Stimulated activated CD4-positive, alpha-beta T cell treated with anti-CD3 and anti-CD28 coated beads, Interleukin-4, amount 100 ng/mL, for 48 hours (primary cell): Measurements from ENCODE around the gene DAP.

Source experiments
- DNase-seq, 2 donors: peaks; one replicate each; pipeline ENCODE4 v3.0.0-alpha.2; 2020; ENCODE audit warnings: low read depth in 2 of 2

Gene DAP

DNA sequence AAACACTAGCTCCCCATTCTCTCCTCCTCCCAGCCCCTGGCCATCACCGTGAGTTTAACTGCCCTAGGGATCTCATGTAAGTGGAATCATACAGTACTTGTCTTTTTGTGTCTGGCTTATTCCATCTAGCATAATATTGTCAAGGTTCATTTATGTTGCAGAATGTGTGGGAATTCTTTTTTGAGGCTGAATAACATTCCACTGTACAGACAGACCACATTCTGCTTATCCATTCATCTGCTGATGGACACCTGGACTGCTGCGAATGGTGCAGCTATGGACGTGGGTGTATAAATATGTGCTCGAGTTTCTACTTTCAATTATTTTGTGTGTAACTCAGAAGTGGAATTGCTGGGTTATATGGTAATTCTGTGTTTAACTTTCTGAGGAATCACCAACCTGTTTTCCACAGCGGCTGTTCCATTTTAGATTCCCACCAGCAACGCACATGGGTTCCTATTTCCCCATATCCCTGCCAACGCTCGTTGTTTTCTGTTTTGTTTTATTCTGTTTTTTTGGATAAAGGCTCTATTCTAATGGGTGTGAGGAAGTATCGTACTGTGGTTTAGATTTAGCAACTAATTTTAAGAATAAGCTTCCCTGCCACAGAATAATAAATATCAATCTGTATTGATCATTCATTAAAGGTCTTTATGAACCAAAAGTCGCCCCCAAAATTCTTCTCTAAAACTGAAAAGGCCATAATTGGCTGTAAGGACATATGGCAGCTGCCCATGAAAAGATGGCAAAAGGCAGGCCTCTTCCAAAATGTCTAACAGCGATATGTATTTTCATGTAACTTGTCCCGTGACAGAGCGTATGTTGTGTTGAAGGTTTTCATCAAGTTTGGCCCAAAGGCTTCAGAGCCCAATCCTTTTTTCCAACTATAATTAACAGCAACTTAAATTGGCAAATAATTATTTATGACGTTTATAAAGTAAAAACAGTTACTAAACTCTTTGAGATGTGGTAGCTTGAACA lies 70.3 kb downstream of the DAP start:
- no peak for DNase-seq

DNA sequence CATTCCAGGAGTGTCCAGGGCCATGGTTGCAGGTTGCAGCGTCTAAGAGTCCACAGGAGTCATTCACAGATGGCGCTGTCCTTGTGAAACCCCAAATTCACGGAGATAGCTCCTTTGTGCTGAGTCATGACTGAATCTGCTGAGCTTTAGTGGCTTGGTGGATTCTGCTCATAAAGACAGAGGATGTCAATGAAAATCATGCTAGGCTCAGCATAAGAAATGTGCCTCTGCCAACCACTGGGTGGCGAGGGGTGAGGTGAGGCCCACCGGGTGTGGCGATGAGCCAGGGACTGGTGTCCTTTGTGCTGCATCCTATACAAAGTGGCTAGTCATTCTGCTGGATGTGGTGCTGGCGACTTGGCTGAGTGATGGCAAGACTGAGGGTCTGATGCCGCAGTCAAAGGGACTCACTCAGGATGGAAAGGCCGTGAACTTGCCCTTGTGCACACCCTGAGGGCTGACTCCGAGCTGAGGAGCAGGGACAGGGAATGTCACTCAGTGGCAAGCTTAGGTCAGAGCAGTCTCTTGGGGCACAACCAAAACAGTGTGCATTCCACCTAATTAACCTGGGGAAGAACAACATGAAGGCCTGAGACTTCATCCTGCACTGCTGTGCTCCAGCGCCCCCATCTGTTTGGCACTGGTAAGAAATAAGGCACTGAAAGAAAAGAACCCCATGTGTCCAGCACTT lies 71.5 kb downstream of the DAP start:
- peak; percentile 22 to 32 for DNase-seq

DNA sequence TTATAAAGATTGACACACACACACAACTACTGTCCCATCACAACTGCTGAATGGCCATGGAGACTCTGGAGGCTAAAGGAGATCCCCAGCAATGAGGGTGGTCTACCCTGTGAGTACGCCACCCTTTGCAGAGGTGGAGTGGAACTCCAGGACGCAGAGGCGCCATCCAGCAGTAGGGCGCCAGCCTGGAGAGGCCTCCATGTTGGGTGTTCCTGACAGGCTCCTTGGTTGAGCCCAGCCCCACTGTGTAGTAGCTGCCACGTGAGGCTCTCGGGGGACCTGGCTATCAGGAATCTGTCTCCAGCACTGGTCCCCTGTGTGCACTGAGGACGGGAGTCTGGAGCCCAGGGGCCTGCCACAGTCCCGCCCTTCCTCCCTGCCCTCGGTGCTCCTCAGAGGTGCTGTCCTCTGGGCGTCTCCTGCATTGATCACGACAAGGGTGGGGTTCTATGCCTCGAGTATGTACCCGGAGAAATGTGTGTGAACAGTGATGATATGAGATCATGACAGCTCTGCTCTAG lies 72.3 kb downstream of the DAP start:
- DNase-seq, result no peak

DNA sequence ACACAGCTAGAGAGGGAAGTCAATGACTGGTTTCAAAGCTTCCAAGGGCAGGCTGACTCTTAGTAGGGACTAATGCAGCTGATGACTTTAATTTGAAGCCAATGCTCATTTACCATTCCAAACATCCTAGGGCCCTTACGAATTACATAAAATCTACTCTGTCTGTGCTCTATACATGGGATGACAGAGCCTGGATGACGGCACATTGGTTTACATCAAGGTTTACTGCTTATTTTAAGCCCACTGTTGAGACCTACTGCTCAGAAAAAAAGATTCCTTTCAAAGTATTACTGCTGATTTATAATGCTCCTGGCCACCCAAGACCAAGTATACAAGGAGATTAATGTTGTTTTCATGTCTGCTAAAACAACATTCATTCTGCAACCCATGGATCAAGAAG lies 74.1 kb downstream of the DAP start:
- no peak for DNase-seq

DNA sequence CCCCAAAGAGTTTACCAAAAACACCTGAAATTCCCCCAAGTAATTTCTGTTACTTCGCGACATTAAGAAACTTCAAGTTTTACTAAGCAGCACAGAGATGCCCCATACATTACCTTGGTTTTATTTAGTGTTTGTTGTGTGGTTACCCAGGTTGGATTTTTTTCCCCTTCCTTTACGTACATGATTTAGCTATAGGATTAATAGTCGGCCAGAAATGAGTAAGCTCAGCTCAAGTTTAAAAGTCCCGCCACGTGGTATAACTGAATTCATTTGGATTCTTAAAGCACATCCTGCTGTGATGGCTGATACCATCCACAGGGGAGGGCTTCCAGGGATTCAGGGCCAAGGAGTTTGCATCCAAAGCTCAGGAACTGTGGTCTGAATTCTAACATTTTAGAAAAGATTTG lies 75.9 kb downstream of the DAP start:
- DNase-seq, result no peak

DNA sequence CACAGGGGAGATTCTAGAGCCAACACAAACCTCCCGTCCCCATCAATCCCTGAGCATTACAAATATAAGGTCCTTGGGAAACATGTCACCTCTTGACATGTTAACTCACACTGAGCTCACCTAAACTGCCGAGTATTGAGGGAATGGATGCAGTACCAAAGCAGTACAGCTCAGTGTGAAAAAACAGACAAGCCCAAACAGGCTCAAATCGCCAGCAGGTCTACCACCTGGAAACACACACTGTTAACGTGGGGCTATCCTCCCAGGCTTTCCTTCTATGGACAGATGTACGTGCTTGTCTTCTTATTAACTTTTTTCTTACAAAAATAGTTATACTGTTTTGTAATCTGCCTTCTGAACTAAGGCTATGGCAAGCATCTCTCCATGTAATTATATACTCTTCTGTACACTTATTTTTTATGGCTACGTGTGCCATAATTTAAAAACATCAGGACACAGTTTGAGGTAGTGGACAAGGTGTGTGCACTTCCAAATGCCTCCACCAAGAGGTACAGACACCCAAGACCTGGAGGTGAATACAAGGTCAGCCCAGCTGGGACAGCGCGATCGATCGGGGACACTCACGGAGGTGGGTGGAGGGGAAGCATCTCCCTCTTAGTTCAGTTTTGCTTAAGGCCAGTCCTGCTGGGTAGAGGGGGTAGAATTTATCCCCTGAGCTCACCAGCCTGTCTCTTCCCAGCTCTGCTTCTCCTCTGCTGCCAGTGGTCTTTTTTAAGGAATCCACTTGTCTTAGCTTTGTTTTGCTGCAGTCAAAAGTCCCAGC lies 76.5 kb downstream of the DAP start:
- no peak for DNase-seq

DNA sequence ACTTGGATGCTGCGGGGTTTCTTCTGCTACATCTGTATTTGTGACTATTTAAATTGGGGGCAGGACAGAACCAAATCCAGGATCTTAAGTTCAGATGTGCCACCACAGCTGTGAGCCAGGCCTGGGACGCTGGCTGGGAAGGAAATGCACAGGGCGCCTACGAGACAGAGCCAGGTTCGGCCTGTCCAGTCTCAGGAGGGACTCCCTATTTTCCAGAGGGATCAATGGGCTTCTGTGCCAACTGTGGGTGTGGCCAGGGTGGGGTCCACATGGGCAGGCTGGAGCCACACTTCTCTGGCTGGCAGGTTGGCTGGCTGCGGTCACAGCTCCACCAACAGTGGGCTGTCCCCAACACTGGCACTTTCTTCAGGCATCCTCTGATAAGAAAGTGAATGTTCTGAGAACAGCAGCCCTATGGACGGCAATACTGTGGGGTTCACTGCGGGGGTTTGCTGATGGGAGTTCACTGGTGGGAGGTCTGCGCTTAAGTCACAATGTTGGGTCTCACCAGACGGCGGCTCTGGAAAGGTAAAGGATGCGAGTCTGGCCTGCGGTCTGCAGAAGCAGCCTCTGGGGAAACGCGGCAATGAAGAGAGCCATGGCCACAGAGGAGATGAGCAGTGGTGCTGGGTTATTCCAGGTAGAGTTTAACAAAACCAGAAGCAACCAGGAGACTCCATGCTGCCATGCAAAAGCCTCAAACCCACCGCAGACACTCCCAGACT lies 78.1 kb downstream of the DAP start:
- DNase-seq, result no peak

DNA sequence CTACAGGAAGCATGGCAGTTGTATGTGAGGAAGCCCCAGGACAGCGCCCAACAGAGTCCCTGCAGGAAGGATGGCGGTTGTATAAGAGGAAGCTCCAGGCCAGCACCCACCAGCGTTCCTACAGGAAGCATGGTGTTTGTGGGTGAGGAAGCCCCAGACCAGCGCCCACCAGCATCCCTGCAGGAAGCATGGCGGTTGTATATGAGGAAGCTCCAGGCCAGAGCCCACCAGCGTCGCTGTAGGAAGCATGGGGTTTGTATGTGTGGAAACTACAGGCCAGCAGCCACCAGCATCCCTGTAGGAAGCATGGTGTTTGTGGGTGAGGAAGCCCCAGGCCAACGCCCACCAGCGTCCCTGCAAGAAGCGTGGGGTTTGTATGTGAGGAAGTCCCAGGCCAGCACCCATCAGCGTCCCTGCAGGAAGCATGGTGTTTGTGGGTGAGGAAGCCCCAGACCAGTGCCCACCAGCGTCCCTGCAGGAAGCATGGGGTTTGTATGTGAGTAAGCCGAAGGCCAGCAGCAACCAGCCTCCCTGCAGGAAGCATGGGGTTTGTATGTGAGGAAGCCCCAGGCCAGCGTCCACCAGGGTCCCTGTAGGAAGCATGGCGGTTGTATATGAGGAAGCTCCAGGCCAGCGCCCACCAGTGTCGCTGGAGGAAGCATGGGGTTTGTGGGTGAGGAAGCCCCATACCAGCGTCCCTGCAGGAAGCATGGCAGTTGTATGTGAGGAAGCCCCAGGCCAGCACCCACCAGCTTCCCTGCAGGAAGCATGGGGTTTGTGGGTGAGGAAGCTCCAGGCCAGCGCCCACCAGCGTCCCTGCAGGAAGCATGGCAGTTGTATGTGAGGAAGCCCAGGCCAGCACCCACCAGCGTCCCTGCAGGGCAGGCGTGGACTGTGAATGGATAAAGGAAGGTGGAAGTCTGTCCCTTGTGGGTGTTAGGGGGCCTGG lies 79.0 kb downstream of the DAP start:
- no peak for DNase-seq

DNA sequence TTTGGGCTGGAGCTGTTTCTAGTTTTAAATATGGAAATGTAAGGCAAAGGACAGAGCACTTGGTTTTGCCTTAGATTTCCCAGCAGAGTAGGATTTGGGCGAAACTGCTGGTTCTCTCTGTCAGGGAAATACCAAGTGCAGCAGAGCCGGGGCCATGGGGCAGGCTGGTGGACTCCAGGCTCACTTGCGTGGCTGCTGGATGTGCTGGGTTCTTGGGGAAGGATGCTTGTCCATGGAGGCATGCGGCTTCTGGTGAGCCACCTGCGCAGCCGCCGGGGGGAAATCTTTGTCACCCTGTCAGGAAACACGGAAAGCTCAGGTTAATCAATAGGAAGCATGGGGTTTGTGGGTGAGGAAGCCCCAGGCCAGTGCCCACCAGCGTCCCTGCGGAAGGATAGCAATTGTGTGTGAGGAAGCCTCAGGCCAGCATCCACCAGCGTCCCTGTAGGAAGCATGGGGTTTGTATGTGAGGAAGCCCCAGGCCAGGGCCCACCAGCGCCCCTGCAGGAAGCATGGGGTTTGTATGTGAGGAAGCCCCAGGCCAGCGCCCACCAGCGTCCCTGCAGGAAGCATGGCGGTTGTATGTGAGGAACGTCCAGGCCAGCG lies 80.1 kb downstream of the DAP start:
- DNase-seq, result no peak

DNA sequence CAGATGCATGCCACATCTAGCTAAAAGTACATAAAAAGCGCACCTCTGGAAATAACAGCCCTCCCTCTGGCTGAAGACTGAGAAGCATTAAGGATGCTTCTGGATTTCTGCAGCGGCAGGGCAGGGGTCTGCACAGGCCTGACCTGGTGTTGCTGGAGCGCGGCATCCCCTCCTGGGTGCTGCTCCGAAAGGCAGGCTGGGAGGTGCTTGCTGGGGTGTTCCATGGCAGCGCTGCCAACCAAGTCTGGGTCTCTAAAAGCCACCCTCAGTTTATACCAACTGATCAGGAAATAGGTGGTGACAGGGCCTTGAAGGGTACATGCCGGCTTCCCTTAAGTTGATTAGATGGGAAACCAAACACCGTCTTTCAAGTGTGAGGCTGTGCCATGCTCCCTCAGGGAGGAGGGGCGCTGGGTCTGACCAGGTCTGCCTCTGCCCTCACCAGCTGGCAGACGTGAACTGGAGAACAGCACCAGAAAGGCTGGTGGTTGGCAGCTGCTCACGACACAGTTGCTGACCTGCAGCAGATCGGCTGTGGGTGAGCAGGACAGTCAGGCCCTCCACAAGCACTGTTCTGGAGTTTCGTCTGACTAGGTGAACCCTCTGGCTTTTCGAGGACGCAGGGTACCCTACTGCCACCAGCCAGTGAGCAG lies 81.6 kb downstream of the DAP start:
- DNase-seq, result no peak

DNA sequence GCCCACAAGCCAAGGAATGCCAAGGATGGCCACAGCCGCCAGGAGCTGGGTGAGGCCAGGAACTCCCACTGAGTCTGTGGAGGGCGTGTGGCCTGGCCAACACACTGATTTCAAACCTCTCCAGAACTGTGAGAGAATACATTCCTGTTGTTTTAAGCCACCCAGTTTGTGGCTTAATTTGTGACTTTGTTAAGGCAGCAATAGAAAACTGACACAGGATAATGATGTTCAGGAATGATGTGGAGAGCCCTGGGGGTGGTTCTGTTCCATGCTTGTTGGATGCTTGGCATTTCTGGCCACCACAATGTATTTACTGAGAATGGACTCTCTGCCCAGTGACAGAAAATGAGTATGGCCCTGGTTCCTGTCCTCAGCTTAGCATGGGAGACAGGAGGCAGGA lies 82.8 kb downstream of the DAP start:
- no peak for DNase-seq

DNA sequence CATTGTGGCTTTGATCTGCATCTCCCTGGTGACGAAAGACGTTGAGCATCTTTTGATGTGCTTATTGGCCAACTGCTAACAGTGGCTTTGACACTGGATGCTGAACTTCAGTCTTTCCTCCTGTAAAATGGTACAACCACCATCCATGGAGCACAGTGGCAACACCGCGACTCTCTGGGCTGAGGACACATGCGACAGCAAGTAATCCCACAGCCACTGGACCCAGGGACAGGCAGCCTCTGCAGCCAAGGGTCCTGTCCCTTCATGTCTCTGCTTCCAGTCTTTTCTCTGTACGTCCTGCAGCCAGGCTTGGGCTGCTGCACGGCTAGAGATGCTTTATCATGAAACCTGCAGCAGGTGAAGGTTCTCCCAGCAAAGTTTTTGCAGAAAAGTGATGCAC lies 83.5 kb downstream of the DAP start:
- no peak for DNase-seq

DNA sequence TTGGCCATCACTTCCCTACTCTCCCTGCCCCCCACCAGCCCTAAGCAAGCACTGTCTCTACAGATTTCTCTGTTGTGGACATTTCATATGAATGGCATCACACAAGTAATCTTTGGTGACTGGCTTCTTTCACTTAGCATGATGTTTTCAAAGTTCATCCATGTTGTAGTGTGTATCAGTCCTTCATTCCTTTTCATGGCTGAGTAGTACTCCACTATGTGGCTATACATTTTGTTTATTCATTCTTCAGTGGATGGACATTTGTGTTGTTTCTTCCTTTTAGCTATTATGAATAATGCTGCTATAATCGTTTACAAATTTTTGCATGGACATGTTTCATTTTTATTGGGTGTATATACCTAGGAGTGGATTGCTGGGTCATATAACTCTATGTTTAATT lies 84.1 kb downstream of the DAP start:
- no peak for DNase-seq

DNA sequence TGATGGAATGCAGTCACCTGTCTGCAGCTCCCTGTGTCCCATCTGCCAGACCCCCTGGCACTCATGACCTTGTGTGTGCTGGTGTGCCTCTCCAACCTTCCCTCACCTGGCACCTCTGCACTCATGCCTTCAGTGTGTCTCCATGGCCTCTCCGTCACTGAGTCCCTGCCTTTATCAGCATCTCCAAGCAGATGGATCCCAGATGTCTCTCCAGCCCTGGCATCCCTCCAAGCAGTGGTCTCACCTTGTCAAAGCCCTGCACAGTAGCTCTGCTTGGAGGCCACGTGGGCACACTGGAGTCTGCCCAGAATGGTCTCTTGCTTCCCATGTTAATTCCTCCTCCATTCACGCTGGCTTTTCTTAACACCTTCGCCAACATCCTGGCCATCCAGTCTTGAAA lies 84.8 kb downstream of the DAP start:
- DNase-seq, result no peak

DNA sequence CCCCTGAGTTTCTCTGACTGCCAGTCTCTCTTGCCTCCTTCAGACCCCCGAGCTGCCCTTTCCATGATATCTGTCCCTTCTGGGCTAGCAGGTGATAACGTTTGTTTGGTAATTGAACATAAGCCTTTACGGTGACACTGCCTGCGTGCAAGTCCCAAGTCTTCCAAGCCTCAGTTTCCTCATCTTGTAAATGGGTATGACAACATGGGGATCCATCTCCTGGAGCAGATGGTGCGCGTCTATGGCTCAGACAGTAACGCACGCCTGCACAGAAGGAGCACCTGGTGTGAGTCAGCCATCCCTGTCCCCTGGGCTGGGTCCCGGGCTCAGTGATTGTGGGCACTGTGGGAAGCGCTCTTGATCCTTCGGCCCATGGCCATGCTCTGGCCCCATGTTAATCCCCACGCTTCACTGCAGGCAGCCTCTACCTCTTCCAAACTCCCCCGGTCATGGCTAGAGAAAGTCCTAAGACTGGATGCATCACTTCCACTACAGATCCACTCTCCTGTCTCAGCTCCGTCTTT lies 85.8 kb downstream of the DAP start:
- DNase-seq, result no peak

DNA sequence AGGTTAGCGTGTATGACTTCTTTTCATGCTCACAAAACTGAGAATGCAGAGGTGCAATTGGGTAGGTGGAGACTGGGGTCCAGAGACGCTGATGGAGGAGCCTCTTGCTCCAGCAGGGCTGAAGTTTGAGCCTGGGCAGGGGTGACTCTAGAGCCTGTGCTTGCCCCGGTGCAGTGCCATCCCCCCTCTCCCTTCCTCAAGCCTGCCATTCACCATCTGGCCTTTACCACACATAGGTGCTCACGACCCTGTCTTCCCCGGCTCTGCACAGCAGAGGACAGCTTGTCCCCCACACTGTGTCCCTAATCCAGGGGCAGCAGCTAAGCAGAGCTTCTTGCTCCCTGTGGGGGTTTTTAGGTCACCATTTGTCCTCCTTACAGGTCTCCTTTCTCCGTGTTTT lies 86.5 kb downstream of the DAP start:
- no peak for DNase-seq

DNA sequence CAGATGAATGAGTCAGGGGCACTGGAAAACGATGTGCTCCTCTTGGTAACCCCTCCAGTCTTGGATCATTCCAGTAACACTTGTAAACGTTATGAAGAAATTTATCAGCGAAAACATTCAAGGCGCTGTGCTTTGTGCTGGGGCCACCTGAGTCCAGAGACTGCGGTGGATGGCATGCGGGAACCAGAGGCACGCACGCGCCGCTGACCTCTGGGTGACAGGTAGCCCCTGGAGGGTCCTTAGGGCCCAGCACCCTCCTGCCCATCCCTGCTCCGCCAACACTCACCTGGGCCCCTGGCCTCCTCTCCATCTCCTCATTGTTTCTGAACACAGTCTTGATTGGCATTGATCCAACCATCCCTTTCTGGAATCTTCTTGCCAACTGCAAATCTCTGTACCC lies 86.9 kb downstream of the DAP start:
- DNase-seq, result no peak

DNA sequence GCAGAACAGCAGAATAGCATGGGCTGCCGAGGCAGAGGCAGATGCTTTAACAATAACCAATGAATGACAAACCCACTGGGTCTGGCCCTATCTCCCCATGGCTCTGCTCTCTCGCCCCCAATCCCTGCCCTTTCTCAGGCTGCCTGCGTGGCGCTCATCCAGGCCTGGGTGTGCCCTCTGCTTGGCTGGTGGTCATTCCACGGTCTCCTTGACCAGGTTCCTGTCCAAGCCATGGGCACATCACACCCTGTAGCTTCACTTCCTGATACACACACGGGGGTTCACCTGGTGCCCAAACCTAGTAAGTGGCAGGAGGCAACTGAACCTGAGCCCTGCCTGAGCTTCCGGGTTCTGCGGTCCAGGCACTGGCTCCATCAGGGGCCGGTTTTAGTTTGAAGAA lies 87.6 kb downstream of the DAP start:
- no peak for DNase-seq

DNA sequence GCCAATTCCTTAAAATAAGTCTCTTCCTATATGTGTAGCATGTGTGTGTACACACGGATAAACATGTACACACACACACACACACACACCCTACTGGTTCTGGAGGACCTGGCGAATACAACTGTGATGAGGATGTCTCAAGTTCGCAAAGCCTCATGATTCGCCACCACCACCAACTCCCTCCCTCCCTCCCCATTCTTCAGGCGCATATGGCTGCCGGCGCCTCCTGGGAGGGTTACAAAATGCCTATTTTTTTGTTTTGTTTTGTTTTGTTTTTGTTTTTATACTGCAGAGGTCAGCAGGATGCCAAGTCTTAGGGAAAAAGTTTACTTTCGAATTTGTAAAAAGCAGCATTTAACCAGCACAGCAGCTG lies 88.0 kb downstream of the DAP start:
- no peak for DNase-seq
